HepG2 (cell line): Measurements from ENCODE around the gene BIRC3. TPM values are rescaled to one million over a fixed set of nuclear protein-coding genes. Genes with fewer than 3 reads are reported as not detected.

Source experiments
- BRCA1 ChIP-seq: sonication (generic); formaldehyde crosslinking; IDR thresholded peaks from 2 replicates; pipeline ENCODE4 v1.4.0; 2020; ENCODE audit warnings: missing genetic modification reagents
- CENPT ChIP-seq: sonication (generic); formaldehyde crosslinking; IDR thresholded peaks from 2 replicates; pipeline ENCODE4 v1.8.0; 2022; ENCODE audit warnings: low read depth, mild to moderate bottlenecking, moderate library complexity, missing genetic modification reagents
- FOXO4 ChIP-seq: sonication (generic); formaldehyde crosslinking; conservative IDR thresholded peaks from 2 replicates; pipeline ENCODE4 v1.8.1; 2023; ENCODE audit warnings: missing genetic modification reagents
- HOXA9 ChIP-seq: sonication (generic); formaldehyde crosslinking; IDR thresholded peaks from 2 replicates; pipeline ENCODE4 v1.8.1; 2022; ENCODE audit warnings: missing genetic modification reagents, mild to moderate bottlenecking, moderate library complexity, borderline replicate concordance
- IRF9 ChIP-seq: sonication (generic); formaldehyde crosslinking; IDR thresholded peaks from 2 replicates; pipeline ENCODE4 v1.8.0; 2022; ENCODE audit warnings: missing genetic modification reagents, mild to moderate bottlenecking, borderline replicate concordance
- NCOA2 ChIP-seq: sonication (generic); formaldehyde crosslinking; IDR thresholded peaks from 2 replicates; pipeline ENCODE4 v1.8.0; 2022; ENCODE audit warnings: inconsistent platforms
- NFKBIZ ChIP-seq: IDR thresholded peaks from 2 replicates; pipeline ENCODE4 v1.6.1; 2018; ENCODE audit warnings: missing genetic modification reagents, missing compliant biosample characterization
- NR3C1 ChIP-seq: sonication (generic); formaldehyde crosslinking; IDR thresholded peaks from 2 replicates; pipeline ENCODE4 v1.4.0; 2020; ENCODE audit warnings: missing genetic modification reagents
- RCOR2 ChIP-seq: IDR thresholded peaks from 2 replicates; pipeline ENCODE4 v1.6.1; 2016; ENCODE audit warnings: missing biosample characterization, missing genetic modification reagents
- RXRA ChIP-seq: sonication (generic); formaldehyde crosslinking; IDR thresholded peaks from 2 replicates; pipeline ENCODE4 v1.5.1; 2020; ENCODE audit warnings: missing genetic modification reagents
- XRCC5 ChIP-seq: fragments of 200-400 bp; formaldehyde crosslinking; optimal IDR thresholded peaks from 2 replicates; pipeline ENCODE3; 2017; ENCODE audit warnings: mild to moderate bottlenecking, low read length
- ZBTB44 ChIP-seq: sonication (generic); formaldehyde crosslinking; IDR thresholded peaks from 2 replicates; pipeline ENCODE4 v1.4.0; 2020; ENCODE audit warnings: missing genetic modification reagents
- ZNF710 ChIP-seq: sonication (generic); formaldehyde crosslinking; IDR thresholded peaks from 2 replicates; pipeline ENCODE4 v1.5.0; 2020; ENCODE audit warnings: mild to moderate bottlenecking, missing genetic modification reagents, borderline replicate concordance
- polyA plus RNA-seq, 8 experiments: library from polyadenylated mRNA; depleted of rRNA in 3 of 8; stranded (reverse) in 7 of 8; unstranded in 1 of 8; fragments of >200 nt; fragmentation: Illumina TruSeq in 4 of 8; extraction: Trizol in 4 of 8; gene quantifications; 2 replicates each; pipeline versions ENCODE4 v1.2.1 to v1.2.3, GENCODE V29; 2011 to 2016; ENCODE audit warnings: low read depth in 4 of 8, missing spikeins in 1 of 8, mixed read lengths in 1 of 8; ENCODE audit not compliant: insufficient read depth in 1 of 8
- total RNA-seq, 5 experiments: library from RNA; depleted of rRNA; stranded (reverse); fragments of >200 nt; fragmentation: Illumina TruSeq; extraction: Trizol; gene quantifications; 2 replicates each; pipeline ENCODE4 v1.2.3, GENCODE V29; 2016; ENCODE audit warnings: low read depth in 1 of 5
- TF ChIP-seq, protein P1 (sequence below): sonication (generic); formaldehyde crosslinking; IDR thresholded peaks from 2 replicates; pipeline ENCODE4 v1.5.1; 2020; ENCODE audit warnings: mild to moderate bottlenecking, missing genetic modification reagents, moderate library complexity
- TF ChIP-seq, protein P2 (sequence below): sonication (generic); formaldehyde crosslinking; IDR thresholded peaks from 2 replicates; pipeline ENCODE4; 2020; ENCODE audit warnings: missing genetic modification reagents, mild to moderate bottlenecking, borderline replicate concordance

BIRC3 gene
- total and polyA plus RNA-seq, 2 of the 13 experiments (the other 11 are each of a cell fraction or from before 2014, with no cell fraction given) = 0.41 to 4.2 TPM

- TF ChIP-seq, protein P1, sequence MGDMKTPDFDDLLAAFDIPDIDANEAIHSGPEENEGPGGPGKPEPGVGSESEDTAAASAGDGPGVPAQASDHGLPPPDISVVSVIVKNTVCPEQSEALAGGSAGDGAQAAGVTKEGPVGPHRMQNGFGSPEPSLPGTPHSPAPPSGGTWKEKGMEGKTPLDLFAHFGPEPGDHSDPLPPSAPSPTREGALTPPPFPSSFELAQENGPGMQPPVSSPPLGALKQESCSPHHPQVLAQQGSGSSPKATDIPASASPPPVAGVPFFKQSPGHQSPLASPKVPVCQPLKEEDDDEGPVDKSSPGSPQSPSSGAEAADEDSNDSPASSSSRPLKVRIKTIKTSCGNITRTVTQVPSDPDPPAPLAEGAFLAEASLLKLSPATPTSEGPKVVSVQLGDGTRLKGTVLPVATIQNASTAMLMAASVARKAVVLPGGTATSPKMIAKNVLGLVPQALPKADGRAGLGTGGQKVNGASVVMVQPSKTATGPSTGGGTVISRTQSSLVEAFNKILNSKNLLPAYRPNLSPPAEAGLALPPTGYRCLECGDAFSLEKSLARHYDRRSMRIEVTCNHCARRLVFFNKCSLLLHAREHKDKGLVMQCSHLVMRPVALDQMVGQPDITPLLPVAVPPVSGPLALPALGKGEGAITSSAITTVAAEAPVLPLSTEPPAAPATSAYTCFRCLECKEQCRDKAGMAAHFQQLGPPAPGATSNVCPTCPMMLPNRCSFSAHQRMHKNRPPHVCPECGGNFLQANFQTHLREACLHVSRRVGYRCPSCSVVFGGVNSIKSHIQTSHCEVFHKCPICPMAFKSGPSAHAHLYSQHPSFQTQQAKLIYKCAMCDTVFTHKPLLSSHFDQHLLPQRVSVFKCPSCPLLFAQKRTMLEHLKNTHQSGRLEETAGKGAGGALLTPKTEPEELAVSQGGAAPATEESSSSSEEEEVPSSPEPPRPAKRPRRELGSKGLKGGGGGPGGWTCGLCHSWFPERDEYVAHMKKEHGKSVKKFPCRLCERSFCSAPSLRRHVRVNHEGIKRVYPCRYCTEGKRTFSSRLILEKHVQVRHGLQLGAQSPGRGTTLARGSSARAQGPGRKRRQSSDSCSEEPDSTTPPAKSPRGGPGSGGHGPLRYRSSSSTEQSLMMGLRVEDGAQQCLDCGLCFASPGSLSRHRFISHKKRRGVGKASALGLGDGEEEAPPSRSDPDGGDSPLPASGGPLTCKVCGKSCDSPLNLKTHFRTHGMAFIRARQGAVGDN (CRISPR knock-in tag) = no peak
- TF ChIP-seq BRCA1 (CRISPR knock-in tag) = no peak
- no peak for TF ChIP-seq HOXA9 (CRISPR knock-in tag)
- no peak for TF ChIP-seq ZBTB44 (CRISPR knock-in tag)
- TF ChIP-seq XRCC5 = no peak
- no peak for TF ChIP-seq ZNF710 (CRISPR knock-in tag)
- no peak for TF ChIP-seq NFKBIZ (CRISPR knock-in tag)
- TF ChIP-seq IRF9 (CRISPR knock-in tag) = no peak
- no peak for TF ChIP-seq RCOR2 (CRISPR knock-in tag)
- no peak for TF ChIP-seq FOXO4 (CRISPR knock-in tag)
- no peak for TF ChIP-seq NCOA2 (CRISPR knock-in tag)
- TF ChIP-seq, protein P2, sequence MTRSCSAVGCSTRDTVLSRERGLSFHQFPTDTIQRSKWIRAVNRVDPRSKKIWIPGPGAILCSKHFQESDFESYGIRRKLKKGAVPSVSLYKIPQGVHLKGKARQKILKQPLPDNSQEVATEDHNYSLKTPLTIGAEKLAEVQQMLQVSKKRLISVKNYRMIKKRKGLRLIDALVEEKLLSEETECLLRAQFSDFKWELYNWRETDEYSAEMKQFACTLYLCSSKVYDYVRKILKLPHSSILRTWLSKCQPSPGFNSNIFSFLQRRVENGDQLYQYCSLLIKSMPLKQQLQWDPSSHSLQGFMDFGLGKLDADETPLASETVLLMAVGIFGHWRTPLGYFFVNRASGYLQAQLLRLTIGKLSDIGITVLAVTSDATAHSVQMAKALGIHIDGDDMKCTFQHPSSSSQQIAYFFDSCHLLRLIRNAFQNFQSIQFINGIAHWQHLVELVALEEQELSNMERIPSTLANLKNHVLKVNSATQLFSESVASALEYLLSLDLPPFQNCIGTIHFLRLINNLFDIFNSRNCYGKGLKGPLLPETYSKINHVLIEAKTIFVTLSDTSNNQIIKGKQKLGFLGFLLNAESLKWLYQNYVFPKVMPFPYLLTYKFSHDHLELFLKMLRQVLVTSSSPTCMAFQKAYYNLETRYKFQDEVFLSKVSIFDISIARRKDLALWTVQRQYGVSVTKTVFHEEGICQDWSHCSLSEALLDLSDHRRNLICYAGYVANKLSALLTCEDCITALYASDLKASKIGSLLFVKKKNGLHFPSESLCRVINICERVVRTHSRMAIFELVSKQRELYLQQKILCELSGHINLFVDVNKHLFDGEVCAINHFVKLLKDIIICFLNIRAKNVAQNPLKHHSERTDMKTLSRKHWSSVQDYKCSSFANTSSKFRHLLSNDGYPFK = no peak
- no peak for TF ChIP-seq CENPT (CRISPR knock-in tag)
- no peak for TF ChIP-seq RXRA (CRISPR knock-in tag)
- TF ChIP-seq NR3C1 (CRISPR knock-in tag) = no peak
These were observed 23.2 kb upstream of the BIRC3 start (continued) for GRCh38 chr11:102293873-102294601.
